ENCODE measurements around the gene TRA2B. TPM values are rescaled to one million over a fixed set of nuclear protein-coding genes. Genes with fewer than 3 reads are reported as not detected.

Gene TRA2B
- total RNA-seq, 1 experiment from 2014 or later, result 236 TPM

- TF ChIP-seq PRDM15 (CRISPR knock-in tag; IDR thresholded peaks at IDR 0.05) (no peak), GABPB1 (CRISPR knock-in tag; IDR thresholded peaks at IDR 0.05) (no peak), ZNF263 (CRISPR knock-in tag; IDR thresholded peaks at IDR 0.05; ENCODE audit: low read depth) (no peak), ATF3 (CRISPR knock-in tag; conservative IDR thresholded peaks at IDR 0.05) (no peak), ELF4 (CRISPR knock-in tag; IDR thresholded peaks at IDR 0.05; ENCODE audit: low read depth) (no peak), FOXK1 (CRISPR knock-in tag; IDR thresholded peaks at IDR 0.05) (no peak), ZBTB43 (CRISPR knock-in tag; IDR thresholded peaks at IDR 0.05) (no peak), RORB (CRISPR knock-in tag; IDR thresholded peaks at IDR 0.05) (no peak), E2F1 (CRISPR knock-in tag; IDR thresholded peaks at IDR 0.05) (no peak), NFATC4 (CRISPR knock-in tag; IDR thresholded peaks at IDR 0.05) (no peak), ATF1 (CRISPR knock-in tag; IDR thresholded peaks at IDR 0.05) (no peak), CREB1 (CRISPR knock-in tag; IDR thresholded peaks at IDR 0.05) (no peak), SMAD4 (CRISPR knock-in tag; IDR thresholded peaks at IDR 0.05) (no peak)
Observed at GRCh38 chr3:185936273-185936629, 1.6 kb downstream of the TRA2B start (continued).

GRCh38 chr3:185935465-185936272 lies 2.1 kb downstream of the TRA2B start:
- Mint-ChIP-seq H3K4me1 (peaks cover 47% of the 10 kb centered on the region), H3K4me3 (peak overlapping the region; percentile 100), H3K36me3 (peaks cover 51% of the 10 kb centered on the region), H3K9me3 (peaks cover 4% of the 10 kb centered on the region), H3K27me3 (ENCODE audit: low read depth) (peaks cover 11% of the 10 kb centered on the region), H3K27ac (peak overlapping the region; percentile 100)
- POLR2A ChIA-PET, result interaction anchor here (0.5 to 1.6 kb wide), 2 partner anchors 23 to 113 kb away, joined by 3 to 4 read pairs; no protein-coding TSS in a partner anchor
- DNase-seq (ENCODE audit: low spot score) (no peak), ATAC-seq (no peak)
- CTCF ChIA-PET, result no interaction called here
- TF ChIP-seq TP53 (CRISPR knock-in tag; IDR thresholded peaks at IDR 0.05), result no peak
- TF ChIP-seq ATF3 (CRISPR knock-in tag; conservative IDR thresholded peaks at IDR 0.05), result no peak
- TF ChIP-seq ZSCAN18 (CRISPR knock-in tag; IDR thresholded peaks at IDR 0.05), result no peak
- no peak for TF ChIP-seq OVOL2 (CRISPR knock-in tag; IDR thresholded peaks at IDR 0.05; ENCODE audit: borderline replicate concordance)
- TF ChIP-seq ARID4B (CRISPR knock-in tag; IDR thresholded peaks at IDR 0.05; ENCODE audit: borderline replicate concordance), result no peak
- no peak for TF ChIP-seq ZBTB43 (CRISPR knock-in tag; IDR thresholded peaks at IDR 0.05)
- no peak for TF ChIP-seq ZNF317 (CRISPR knock-in tag; IDR thresholded peaks at IDR 0.05; ENCODE audit: borderline replicate concordance, low read depth)
- no peak for TF ChIP-seq FOXP4 (CRISPR knock-in tag; IDR thresholded peaks at IDR 0.05)
